HFFc6 (cell line): ENCODE results near the gene MTRF1. TPM values are rescaled to one million over a fixed set of nuclear protein-coding genes. Genes with fewer than 3 reads are reported as not detected.

Source experiments
- DNase-seq: peaks from one replicate; pipeline ENCODE4 v3.0.0-alpha.2; 2018
- H3K27ac Mint-ChIP-seq: 2 replicates; pipeline ENCODE4 v1.8.0; 2020; ENCODE audit warnings: mild to moderate bottlenecking, mixed read lengths
- H3K27me3 Mint-ChIP-seq: 2 replicates; pipeline ENCODE4 v1.8.0; 2021; ENCODE audit warnings: mild to moderate bottlenecking, moderate library complexity, mixed read lengths; ENCODE audit not compliant: insufficient read depth
- H3K36me3 Mint-ChIP-seq: 2 replicates; pipeline ENCODE4 v1.8.0; 2021; ENCODE audit warnings: low read depth, mixed read lengths
- H3K4me1 Mint-ChIP-seq: 2 replicates; pipeline ENCODE4 v1.8.0; 2020; ENCODE audit warnings: low read depth, mixed read lengths
- H3K4me3 Mint-ChIP-seq: 2 replicates; pipeline ENCODE4 v1.8.0; 2020; ENCODE audit warnings: mild to moderate bottlenecking, moderate library complexity, mixed read lengths
- H3K9me3 Mint-ChIP-seq: 2 replicates; pipeline ENCODE4 v1.8.0; 2020; ENCODE audit warnings: mild to moderate bottlenecking, mixed read lengths
- total RNA-seq, 6 experiments: library from RNA; stranded (reverse); fragmentation: NEBNext Ultra II Directional; extraction: Animal tissue kit (Norgen Biotek cat#: 25700); gene quantifications; 2 replicates in 1 of 6; 3 replicates in 5 of 6; pipeline ENCODE4 v1.2.3, GENCODE V29; 2021
- TF ChIP-seq, protein P1 (sequence below): fragments of 200-600 bp; sonication (generic); IDR thresholded peaks from 2 replicates; pipeline ENCODE4 v1.5.0; 2021; ENCODE audit warnings: antibody characterized with exemption, mild to moderate bottlenecking

Gene MTRF1
- total RNA-seq, 6 experiments from 2014 or later, result 6.7 to 10.9 (median 9.3) TPM

DNA sequence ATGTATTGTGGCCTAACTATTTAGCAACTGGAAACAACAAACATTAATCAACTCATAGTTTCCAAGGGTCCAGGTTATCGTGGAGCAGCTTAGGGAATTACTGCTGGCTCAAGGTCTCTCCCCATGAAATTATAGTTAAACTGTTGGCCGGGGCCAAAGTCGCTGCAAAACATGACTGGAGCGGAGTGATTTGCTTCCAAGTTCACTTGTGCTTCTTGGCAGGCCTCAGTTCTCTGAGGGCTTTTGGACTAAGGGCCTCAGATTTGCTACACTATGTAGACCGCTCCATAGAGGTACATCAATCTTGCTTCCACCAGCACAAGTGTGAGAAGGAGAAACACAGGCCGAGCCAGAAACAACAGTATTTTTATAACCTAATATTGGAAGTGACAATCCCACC lies 59.6 kb downstream of the MTRF1 start:
- TF ChIP-seq, protein P1, sequence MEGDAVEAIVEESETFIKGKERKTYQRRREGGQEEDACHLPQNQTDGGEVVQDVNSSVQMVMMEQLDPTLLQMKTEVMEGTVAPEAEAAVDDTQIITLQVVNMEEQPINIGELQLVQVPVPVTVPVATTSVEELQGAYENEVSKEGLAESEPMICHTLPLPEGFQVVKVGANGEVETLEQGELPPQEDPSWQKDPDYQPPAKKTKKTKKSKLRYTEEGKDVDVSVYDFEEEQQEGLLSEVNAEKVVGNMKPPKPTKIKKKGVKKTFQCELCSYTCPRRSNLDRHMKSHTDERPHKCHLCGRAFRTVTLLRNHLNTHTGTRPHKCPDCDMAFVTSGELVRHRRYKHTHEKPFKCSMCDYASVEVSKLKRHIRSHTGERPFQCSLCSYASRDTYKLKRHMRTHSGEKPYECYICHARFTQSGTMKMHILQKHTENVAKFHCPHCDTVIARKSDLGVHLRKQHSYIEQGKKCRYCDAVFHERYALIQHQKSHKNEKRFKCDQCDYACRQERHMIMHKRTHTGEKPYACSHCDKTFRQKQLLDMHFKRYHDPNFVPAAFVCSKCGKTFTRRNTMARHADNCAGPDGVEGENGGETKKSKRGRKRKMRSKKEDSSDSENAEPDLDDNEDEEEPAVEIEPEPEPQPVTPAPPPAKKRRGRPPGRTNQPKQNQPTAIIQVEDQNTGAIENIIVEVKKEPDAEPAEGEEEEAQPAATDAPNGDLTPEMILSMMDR, result no peak
- Mint-ChIP-seq H3K36me3 (no peaks in the 10 kb centered on the region), H3K9me3 (peaks cover 7% of the 10 kb centered on the region; the same call in 1 of the 2 replicates), H3K4me1 (peaks cover 6% of the 10 kb centered on the region; the same call in 1 of the 2 replicates), H3K27me3 (no peaks in the 10 kb centered on the region), H3K27ac (no peak overlapping the region), H3K4me3 (no peak overlapping the region)
- no peak for DNase-seq

DNA sequence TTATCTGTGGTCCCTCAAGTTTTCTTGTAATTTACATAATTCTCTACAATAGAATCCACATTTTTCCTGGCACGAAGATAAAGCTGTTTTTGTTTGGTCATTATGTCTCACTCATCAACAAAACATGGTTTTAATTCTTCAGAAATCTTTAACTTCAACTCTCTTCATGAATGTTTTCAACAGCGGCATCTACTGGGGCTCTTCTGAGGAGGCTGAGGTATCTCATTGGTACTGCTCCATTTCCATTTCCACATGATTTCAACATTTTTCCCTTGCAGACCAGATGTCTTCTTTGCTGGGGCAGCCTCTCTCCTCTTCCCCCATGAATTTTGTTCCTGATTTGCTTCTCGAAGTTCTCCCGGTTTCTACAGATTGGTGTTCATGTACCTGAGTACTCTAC lies 63.2 kb downstream of the MTRF1 start:
- no peaks in the 10 kb centered on the region for H3K9me3 Mint-ChIP-seq
- no peaks in the 10 kb centered on the region for H3K36me3 Mint-ChIP-seq
- H3K27ac Mint-ChIP-seq, result no peak overlapping the region
- no peak overlapping the region for H3K4me3 Mint-ChIP-seq
- peaks cover 9% of the 10 kb centered on the region; the same call in 1 of the 2 replicates for H3K4me1 Mint-ChIP-seq
- DNase-seq, result no peak
- no peaks in the 10 kb centered on the region for H3K27me3 Mint-ChIP-seq
- TF ChIP-seq, protein P1, result peak; percentile 44; the same call in 1 of the 2 replicates

DNA sequence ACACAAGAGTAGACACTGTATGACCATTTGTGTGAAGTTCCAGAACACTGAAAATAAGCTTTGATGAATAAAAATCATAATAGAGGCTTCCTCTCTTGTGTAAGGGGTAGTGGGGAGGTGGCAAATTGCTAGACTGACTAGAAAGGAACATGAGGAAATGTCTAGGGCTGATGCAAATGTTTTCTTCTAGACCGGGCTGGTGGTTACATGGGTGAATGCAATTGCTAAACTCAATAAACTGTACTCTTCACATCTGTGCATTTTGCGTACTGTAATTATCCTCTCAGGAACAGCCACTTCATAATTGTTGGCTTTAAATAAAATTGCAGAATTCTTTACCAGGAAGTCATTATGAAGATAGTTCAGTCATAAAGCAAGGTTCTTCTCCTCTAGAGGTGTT lies 63.9 kb downstream of the MTRF1 start:
- H3K27me3 Mint-ChIP-seq, result no peaks in the 10 kb centered on the region
- TF ChIP-seq, protein P1, result no peak
- H3K4me1 Mint-ChIP-seq, result peaks cover 9% of the 10 kb centered on the region; the same call in 1 of the 2 replicates
- no peak overlapping the region for H3K4me3 Mint-ChIP-seq
- H3K9me3 Mint-ChIP-seq, result no peaks in the 10 kb centered on the region
- no peak for DNase-seq
- no peak overlapping the region for H3K27ac Mint-ChIP-seq
- no peaks in the 10 kb centered on the region for H3K36me3 Mint-ChIP-seq

DNA sequence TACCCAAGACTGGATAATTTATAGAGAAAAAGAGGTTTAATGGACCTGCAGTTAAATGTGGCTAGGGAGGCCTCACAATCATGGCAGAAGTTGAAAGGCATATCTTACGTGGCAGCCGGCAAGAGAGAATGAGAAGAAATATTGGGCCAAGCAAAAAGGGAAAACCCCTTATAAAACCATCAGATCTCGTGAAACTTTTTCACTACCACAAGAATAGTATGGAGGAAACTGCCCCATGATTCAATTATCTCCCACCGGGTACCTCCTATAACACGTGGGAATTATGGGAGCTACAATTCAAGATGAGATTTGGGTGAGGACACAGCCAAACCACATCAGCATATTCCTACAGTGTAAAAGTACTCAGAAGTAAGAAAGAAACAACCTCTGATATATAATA lies 64.3 kb downstream of the MTRF1 start:
- H3K27ac Mint-ChIP-seq, result no peak overlapping the region

DNA sequence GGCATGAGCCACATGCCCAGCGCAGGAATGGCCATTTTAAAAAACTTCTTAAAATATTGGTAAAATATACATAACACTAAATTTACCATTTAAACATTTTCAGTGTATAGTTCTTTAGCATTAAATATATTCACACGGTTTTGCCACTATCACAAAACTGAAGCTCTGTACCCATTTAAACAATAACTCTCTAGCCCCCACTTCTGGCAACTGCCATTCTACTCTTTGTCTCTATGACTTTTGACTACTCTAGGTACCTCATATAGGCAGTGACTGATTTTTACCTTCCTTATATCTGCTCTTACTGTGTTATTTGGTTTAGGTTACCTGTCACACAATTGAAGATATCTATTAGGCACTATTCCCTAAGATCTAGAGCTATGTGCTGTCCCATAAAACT lies 66.8 kb downstream of the MTRF1 start:
- Mint-ChIP-seq H3K4me1 (peaks cover 30% of the 10 kb centered on the region), H3K27me3 (no peaks in the 10 kb centered on the region; the same call in 1 of the 2 replicates), H3K9me3 (peaks cover 4% of the 10 kb centered on the region), H3K36me3 (peaks cover 16% of the 10 kb centered on the region), H3K27ac (no peak overlapping the region), H3K4me3 (no peak overlapping the region)
- TF ChIP-seq, protein P1, result peak; percentile 68
- DNase-seq, result no peak

More for the DNA sequence above, 64.3 kb downstream of the MTRF1 start:
- Mint-ChIP-seq H3K9me3 (peaks cover 2% of the 10 kb centered on the region), H3K4me1 (peaks cover 12% of the 10 kb centered on the region), H3K36me3 (peaks cover 3% of the 10 kb centered on the region), H3K27me3 (no peaks in the 10 kb centered on the region), H3K4me3 (no peak overlapping the region)
- DNase-seq, result no peak
- TF ChIP-seq, protein P1, result no peak
